GM10248 (cell line): ENCODE data around the gene FIS1.
"Not testable (repeated sequence)": the region's sequence is repeated elsewhere in the genome, so short reads cannot be mapped to it uniquely, and the experiment has no call there.

Source experiments
- CTCF ChIA-PET: fragments of 300-600 bp; sonication (Branson Sonifier 250); formaldehyde crosslinking; extraction: SDS; loops from one replicate; lab custom pipeline; 2021; ENCODE audit warnings: antibody characterized with exemption; lab: Yijun Ruan, JAX
- POLR2A ChIA-PET: fragments of 350-650 bp; sonication (Branson Sonifier 250); formaldehyde crosslinking; extraction: SDS; loops from one replicate; lab custom pipeline; 2020; ENCODE audit warnings: antibody characterized with exemption; lab: Yijun Ruan, JAX
- DNase-seq: peaks from one replicate; pipeline ENCODE4 v3.0.0; 2012; ENCODE audit errors: extremely low spot score
- TF ChIP-seq, protein P1 (sequence below): IDR thresholded peaks from 2 replicates; pipeline ENCODE4 v1.5.1; 2012; ENCODE audit warnings: mild to moderate bottlenecking, low read depth; ENCODE audit errors: extremely low read depth, missing control alignments, control extremely low read depth

The FIS1 gene

DNA sequence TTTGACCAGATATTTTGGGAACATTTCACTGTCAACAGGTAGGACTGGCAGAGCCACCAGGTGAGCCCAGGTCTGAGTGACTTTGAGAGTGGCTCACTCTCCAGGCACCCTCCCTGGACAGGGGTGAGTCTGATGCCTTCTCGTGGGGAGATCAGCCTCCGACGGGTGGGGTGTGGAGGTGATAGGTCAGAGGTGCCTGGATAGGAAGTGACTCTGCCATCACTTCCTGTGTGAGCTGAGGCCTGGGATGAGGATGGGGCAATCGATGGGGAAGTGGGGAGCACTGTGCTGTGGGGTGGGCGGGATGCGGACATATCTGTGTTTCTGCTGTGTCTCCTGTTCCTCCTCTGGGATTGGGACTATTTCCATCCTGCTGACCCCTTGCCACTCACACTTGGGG lies 42.2 kb upstream of the FIS1 start:
- no peak for DNase-seq
- POLR2A ChIA-PET: no interaction called here
- CTCF ChIA-PET: interaction anchor here (5.0 kb wide), 1 partner anchor 143 kb away, joined by 30 read pairs; no protein-coding TSS in a partner anchor
- TF ChIP-seq, protein P1, sequence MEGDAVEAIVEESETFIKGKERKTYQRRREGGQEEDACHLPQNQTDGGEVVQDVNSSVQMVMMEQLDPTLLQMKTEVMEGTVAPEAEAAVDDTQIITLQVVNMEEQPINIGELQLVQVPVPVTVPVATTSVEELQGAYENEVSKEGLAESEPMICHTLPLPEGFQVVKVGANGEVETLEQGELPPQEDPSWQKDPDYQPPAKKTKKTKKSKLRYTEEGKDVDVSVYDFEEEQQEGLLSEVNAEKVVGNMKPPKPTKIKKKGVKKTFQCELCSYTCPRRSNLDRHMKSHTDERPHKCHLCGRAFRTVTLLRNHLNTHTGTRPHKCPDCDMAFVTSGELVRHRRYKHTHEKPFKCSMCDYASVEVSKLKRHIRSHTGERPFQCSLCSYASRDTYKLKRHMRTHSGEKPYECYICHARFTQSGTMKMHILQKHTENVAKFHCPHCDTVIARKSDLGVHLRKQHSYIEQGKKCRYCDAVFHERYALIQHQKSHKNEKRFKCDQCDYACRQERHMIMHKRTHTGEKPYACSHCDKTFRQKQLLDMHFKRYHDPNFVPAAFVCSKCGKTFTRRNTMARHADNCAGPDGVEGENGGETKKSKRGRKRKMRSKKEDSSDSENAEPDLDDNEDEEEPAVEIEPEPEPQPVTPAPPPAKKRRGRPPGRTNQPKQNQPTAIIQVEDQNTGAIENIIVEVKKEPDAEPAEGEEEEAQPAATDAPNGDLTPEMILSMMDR: no peak

DNA sequence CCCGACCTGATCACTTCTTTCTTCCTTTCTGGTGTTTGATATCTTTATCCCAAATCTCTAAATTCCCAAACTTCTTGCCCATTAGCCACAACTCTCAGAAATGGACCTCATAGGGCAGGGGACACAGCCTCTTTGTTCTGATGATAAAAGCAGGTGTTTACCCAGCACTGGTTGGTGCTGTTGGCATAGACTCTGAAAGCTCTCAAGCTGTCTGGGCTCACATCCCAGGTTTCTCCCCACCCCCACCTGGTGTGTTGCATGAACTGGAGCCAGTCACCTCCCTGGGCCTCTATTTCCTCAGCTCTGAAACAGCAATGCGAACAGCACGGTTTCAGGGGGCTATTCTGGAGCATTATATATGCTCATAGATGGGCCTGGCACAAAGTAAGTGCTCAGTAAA lies 41.0 kb upstream of the FIS1 start:
- POLR2A ChIA-PET, DNase-seq: not testable (repeated sequence)
- CTCF ChIA-PET: interaction anchor here (1.9 kb wide), 1 partner anchor 142 kb away, joined by 5 read pairs; no protein-coding TSS in a partner anchor

- ChIA-PET POLR2A (no interaction called here), CTCF (interaction anchor here (1.9 kb wide), 1 partner anchor 141 kb away, joined by 5 read pairs; no protein-coding TSS in a partner anchor)
- TF ChIP-seq, protein P1: no peak
- no peak for DNase-seq
Observed at GRCh38 chr7:101285171-101285570, 40.3 kb upstream of the FIS1 start.

- DNase-seq, POLR2A ChIA-PET: not testable (repeated sequence)
- CTCF ChIA-PET: interaction anchor here (0.9 to 3.2 kb wide), 6 partner anchors 10 to 136 kb away, joined by 3 to 86 read pairs (median 3); partner anchors contain the start of gene ZNHIT1
Observed at GRCh38 chr7:101280912-101281311, 36.0 kb upstream of the FIS1 start.

GRCh38 chr7:101278461-101279292 lies 33.8 kb upstream of the FIS1 start:
- ChIA-PET POLR2A (no interaction called here), CTCF (interaction anchor here (2.0 to 3.6 kb wide), 2 partner anchors 35 to 135 kb away, joined by 8 to 11 read pairs; partner anchors contain the start of gene FIS1)
- TF ChIP-seq, protein P1: no peak
- DNase-seq: no peak

GRCh38 chr7:101277155-101277554 lies 32.3 kb upstream of the FIS1 start:
- ChIA-PET POLR2A (no interaction called here), CTCF (interaction anchor here (1.0 to 3.6 kb wide), 3 partner anchors 33 to 133 kb away, joined by 4 to 11 read pairs (median 4); no protein-coding TSS in a partner anchor)
- TF ChIP-seq, protein P1: no peak
- no peak for DNase-seq

DNA sequence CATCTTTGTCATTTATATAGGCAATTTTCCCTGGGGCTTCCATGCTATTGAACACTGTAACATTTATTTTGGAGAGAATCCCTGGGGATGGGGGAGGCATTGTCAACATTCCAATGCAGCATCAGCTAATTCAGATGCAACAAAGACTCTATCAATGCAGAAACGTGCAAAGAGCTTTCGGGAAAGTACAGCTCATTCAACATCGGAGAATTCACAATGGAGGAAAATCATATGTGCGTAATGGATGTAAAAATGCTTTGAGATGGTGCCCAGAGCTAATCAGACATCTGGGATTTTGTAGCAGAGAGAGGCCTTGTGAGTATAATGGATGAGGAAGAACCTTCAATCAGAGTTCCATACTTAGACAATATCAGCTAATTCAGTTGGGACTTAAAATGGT lies 28.3 kb upstream of the FIS1 start:
- no peak for DNase-seq
- ChIA-PET POLR2A (interaction anchor here (0.6 kb wide), 1 partner anchor 11 kb away, joined by 3 read pairs; no protein-coding TSS in a partner anchor), CTCF (interaction anchor here (1.0 to 2.1 kb wide), 4 partner anchors 9 to 129 kb away, joined by 3 to 10 read pairs (median 4); no protein-coding TSS in a partner anchor)
- TF ChIP-seq, protein P1: no peak
